Measurements from ENCODE around the gene VPS13D.
"Not testable (repeated sequence)": the region's sequence is repeated elsewhere in the genome, so short reads cannot be mapped to it uniquely, and the experiment has no call there.

VPS13D gene

DNA sequence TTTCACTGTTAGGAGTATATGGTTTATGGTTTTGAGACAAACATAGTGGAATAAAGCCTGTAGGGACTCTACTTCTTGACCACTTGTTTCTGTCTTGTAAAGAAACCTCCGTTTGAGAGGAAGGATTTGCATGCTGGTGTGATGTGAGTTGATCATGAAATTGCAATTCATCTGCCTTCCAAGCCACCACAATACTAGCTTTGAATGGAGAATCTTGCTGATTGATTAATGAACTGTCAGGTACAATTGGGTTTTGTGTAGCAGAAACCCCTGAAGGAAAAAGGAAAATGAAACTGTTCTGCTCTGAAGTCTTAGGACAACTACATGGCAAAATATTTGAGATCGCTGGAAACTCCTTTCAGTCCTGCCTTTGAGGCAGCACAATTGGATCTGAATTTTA lies 90.7 kb downstream of the VPS13D start:
- no peak for DNase-seq (ENCODE audit: low spot score)
- TF ChIP-seq CTCF (IDR thresholded peaks at IDR 0.05; ENCODE audit: borderline replicate concordance, control extremely low read depth, extremely low read depth, insufficient read depth, missing control alignments) = no peak
- in situ Hi-C loops (cut with MboI; ENCODE audit: low sequenced_read_pairs, unreplicated experiment) = loop anchor here (25.0 kb wide), 1 partner anchor 292 kb away; the partner anchor contains the start of gene DHRS3

DNA sequence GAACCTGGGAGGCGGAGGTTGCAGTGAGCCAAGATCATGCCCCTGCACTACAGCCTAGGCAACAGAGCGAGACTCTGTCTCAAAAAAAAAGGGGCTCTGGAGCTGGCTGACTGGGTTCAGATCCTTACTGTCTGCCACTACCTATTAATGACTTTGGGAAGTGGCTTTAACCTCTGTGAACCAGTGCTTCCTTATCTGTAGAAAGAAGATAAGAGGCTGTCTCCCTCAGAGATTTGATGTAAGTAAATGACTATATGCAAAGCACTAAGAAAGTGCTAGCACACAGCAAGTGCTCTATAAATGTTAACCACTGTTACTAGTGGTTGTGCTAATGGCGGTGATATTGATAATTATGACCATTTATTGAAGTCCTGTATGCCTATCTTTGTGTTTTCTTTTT lies 94.6 kb downstream of the VPS13D start:
- in situ Hi-C loops (cut with MboI; ENCODE audit: low sequenced_read_pairs, unreplicated experiment) = loop anchor here (25.0 kb wide), 1 partner anchor 288 kb away; the partner anchor contains the start of gene DHRS3
- no peak for DNase-seq (ENCODE audit: low spot score)
- no peak for TF ChIP-seq CTCF (IDR thresholded peaks at IDR 0.05; ENCODE audit: borderline replicate concordance, control extremely low read depth, extremely low read depth, insufficient read depth, missing control alignments)

DNA sequence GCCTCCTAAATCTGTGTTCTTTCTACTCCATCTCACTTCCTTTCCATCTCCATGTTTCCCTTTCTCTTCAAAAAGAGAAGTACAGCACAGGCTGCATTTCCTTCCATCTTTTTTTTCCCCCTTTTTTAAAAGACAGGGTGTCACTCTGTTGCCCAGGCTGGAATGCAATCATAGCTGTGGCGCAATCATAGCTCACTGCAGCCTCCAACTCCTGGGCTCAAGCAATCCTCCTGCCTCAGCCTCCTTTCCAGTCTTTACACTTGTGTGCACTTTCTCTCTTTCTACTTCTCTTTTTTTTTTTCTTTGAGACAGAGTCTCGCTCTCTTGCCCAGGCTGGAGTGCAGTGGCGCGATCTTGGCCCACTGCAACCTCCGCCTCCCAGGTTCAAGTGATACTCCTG lies 95.1 kb downstream of the VPS13D start:
- in situ Hi-C loops (cut with MboI; ENCODE audit: low sequenced_read_pairs, unreplicated experiment) = loop anchor here (25.0 kb wide), 1 partner anchor 287 kb away; the partner anchor contains the start of gene DHRS3

DNA sequence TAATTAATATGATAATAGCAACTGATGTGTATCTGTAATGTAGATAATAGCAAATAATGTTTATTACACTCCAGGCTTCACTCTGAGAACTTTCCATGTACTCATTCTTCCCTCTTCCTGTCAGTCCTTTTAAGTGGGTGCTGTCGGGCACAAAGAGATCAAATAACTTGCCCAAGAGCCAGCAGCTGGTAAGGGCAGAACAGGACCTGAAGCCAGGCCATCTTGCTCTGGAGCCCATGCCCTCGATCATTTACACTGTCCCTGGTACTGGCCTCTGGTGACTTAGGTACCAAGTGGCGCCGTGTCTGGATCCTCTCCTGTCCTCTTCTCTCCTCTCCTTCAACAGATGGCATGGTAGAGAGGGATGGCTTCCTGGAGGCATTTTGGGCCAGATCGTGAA lies 97.2 kb downstream of the VPS13D start:
- TF ChIP-seq CTCF (IDR thresholded peaks at IDR 0.05; ENCODE audit: borderline replicate concordance, control extremely low read depth, extremely low read depth, insufficient read depth, missing control alignments) = no peak
- DNase-seq (ENCODE audit: low spot score) = no peak
- in situ Hi-C loops (cut with MboI; ENCODE audit: low sequenced_read_pairs, unreplicated experiment) = no loop called here

More for the DNA sequence above, 95.1 kb downstream of the VPS13D start:
- not testable (repeated sequence) for DNase-seq (ENCODE audit: low spot score)

DNA sequence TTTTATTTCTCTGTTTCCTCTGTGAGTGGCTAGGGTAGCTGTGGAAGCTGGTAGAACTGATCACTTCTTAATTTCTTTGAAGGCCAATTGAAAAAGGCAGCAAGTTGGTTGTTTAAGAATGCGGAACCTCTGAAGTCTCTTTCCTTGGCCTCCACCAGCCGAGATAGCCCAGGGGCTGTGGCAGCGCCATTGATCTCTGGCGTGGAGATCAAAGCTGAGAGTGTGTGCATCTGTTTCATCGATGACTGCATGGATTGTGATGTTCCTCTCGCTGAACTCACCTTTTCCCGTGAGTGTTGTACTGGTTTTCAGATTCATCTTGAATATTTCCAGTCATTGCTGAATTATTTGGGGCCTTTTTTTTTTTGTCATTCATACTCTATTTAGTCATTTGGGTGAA lies 97.7 kb downstream of the VPS13D start:
- in situ Hi-C loops (cut with MboI; ENCODE audit: low sequenced_read_pairs, unreplicated experiment) = no loop called here
- no peak for DNase-seq (ENCODE audit: low spot score)
- no peak for TF ChIP-seq CTCF (IDR thresholded peaks at IDR 0.05; ENCODE audit: borderline replicate concordance, control extremely low read depth, extremely low read depth, insufficient read depth, missing control alignments)

- no peak for TF ChIP-seq CTCF (IDR thresholded peaks at IDR 0.05; ENCODE audit: borderline replicate concordance, control extremely low read depth, extremely low read depth, insufficient read depth, missing control alignments)
- in situ Hi-C loops (cut with MboI; ENCODE audit: low sequenced_read_pairs, unreplicated experiment) = no loop called here
- no peak for DNase-seq (ENCODE audit: low spot score)
Measured at GRCh38 chr1:12333036-12333785, 103.4 kb downstream of the VPS13D start.

GRCh38 chr1:12335815-12336214 lies 106.0 kb downstream of the VPS13D start:
- in situ Hi-C loops (cut with MboI; ENCODE audit: low sequenced_read_pairs, unreplicated experiment) = no loop called here
- TF ChIP-seq CTCF (IDR thresholded peaks at IDR 0.05; ENCODE audit: borderline replicate concordance, control extremely low read depth, extremely low read depth, insufficient read depth, missing control alignments) = no peak
- no peak for DNase-seq (ENCODE audit: low spot score)

Data from GM13976 (cell line).